Activated CD4-positive, alpha-beta T cell treated with anti-CD3 and anti-CD28 coated beads, Interleukin-2, amount 50 U/mL, for 1 hour (primary cell): ENCODE results near the gene IFI27L1.

ENCODE experiments used
- DNase-seq: peaks from one replicate; pipeline ENCODE4 v3.0.0-alpha.2; 2020

IFI27L1 gene

DNA sequence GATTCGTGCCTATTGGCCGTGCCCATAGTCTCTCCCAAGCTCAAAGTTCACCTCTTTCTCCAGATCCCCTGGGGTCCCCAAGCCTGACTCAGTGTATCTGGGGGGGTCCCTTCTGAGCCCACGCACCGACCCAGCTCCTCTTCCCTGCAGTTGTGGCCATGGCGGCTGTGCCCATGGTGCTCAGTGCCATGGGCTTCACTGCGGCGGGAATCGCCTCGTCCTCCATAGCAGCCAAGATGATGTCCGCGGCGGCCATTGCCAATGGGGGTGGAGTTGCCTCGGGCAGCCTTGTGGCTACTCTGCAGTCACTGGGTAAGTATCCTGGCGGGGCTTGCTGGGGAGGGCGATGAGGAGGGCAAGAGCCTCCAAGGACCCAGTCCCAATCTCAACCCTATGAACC lies 34.5 kb downstream of the IFI27L1 start:
- no peak for DNase-seq

DNA sequence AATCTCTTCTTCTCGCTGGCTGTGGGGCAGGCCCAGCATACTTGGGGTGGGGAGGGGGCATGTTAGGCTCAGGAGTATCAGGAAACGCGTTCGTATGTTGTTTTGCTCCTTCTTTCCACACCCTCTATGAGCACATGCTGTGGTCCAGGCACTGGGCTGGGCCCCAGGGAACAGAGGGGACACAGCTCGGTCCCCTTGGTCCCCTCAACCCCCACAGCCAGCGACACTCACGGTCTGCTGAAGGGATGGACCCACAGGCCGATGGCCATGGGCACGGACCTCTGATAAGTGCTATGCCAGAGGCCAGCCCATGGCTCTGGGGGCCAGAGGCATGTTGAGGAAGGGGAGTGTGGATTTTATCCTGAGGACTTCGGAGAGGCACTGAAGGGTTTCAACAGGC lies 35.6 kb downstream of the IFI27L1 start:
- DNase-seq: no peak

DNA sequence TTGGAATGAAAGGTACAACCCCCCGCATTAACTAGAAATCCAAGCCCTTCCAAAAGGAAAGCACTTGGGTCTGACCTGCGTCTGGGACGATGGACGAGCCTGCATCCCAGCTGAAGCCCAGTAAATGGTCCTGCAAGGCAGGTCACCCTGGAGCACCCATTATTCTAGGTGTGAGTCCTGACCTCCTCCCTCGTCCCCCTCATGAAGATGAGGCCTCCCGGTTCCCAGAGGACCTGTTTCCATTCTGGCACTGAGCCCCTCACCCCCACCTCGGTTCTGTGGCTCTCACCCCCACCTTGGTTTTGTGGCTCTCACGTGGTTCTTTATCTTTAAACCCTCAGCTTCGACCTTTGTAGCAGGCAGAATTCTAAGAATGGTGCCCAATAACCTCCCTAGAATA lies 36.7 kb downstream of the IFI27L1 start:
- no peak for DNase-seq

DNA sequence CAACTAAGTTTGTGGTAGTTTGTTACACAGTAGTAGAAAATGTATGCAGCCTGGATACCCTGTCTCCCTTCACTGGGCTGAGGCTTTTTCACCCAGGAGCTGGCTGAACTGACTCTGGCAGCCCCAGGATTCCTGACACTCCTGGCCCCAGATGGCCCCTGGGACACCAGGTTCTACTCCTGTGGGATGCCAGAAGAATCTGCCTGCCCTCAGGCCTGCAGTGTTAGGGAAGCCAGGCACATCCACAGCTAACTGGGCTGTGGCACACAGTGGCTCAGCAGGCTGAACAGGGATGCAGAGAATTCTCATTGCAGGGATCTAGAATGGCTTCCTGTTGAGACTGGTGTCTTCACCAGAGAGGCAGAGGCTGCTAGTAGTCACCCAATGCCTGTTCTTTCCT lies 38.0 kb downstream of the IFI27L1 start:
- DNase-seq: no peak

DNA sequence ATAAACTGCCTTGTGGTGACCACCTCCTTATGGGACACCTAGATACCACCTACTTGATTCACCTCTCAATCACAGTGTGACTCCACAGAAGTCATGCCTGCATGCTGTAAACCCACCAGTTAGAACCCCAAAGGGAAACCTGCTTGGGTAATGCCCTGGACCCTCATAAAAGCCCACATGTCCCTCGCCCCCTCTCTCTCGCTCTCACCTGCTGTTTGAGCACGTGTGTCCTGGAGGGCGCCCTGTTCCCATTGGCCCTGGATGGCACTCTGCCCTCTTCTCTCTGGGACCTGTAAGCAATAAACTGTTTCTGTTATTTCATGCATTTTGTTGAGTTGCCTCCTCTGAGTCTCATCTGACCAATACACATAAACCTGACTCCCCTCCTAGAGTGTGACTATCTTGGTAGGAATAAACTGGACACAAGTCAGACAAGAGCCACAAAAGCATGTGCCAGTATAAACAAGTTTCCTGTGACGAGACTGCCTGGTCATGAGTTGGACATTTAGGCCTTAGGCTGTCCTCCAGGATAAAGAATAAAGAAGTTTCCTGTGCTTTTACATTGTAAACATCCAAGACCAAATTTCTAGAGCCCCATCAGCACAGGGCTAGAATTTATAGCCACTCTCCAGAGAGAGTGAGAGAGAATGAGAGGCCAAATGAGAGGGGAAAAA lies 39.7 kb downstream of the IFI27L1 start:
- no peak for DNase-seq

DNA sequence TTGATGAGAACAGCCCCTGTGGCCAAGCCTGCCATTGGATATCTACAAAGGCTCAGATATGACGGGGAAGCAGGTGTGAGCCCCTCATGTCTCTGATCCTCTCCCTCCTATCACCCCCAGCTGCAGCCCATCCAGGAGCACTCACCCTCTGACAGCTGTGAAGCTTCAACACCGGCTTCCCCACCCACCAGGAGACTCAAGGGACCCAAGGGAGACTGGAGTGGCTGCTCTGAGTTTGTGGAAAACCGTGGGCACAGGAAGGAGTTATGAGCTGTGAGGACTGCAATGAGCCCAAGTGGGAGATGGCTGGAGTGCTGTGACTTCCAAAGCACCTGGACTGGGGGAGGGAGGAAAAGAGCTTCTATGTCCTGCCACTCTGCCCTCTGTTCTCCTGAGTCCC lies 40.4 kb downstream of the IFI27L1 start:
- DNase-seq: no peak

DNA sequence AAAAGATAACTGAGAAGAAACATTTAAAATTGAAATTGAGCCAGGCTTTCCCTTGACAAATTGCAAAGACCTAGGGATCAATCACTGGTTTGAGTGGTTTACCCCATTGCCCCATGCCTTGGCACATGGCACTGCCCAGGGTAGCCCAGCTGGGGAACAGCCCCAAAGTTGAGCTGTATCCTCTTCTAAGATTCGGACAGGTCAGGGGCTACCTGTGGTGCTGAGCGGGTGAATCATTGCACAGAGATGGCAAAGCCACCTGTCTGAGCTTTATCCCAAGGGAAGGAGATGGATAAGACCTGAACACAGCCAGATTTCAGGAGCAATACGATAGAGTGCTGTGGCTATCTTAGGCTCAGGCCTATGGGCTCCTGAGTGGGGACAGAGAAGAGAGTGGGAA lies 41.3 kb downstream of the IFI27L1 start:
- DNase-seq: no peak

DNA sequence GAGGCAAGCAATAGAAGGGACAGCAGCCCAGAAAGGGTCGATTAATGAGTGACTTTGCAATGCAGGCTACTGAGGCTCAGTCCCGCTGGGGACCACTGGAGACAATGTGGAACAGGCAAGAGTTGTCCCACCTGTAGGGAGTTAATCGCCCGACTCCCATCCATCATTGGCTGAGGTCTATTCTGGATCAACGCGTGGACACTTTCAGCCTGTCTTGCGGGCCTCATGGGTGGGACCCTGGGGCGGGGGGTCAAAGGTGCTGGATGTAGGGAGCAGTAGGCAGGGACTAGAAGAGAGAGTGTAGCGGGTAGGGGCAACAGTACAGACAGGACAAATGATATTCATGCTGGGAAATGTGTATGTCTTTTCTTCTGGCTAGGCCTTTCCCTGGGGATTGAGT lies 42.2 kb downstream of the IFI27L1 start:
- no peak for DNase-seq

DNA sequence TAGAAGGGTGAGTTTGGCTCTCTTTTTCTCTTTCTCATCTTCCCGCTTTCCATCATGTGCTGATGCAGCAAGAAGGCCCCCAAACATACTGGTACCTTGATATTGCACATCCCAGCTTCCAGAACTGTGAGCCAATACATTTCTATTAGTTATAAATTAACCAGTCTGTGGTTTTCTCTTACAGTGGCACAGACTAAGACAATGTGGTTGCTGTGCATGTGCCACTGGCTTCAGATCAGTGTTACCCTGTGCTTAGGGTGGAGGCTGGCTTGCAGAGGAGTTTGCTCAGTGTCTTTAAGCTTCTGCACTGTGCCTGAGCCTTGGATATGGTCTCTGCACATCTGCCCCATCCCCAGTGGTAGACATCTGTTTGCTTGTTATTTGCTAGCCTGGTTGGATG lies 42.8 kb downstream of the IFI27L1 start:
- DNase-seq: no peak

DNA sequence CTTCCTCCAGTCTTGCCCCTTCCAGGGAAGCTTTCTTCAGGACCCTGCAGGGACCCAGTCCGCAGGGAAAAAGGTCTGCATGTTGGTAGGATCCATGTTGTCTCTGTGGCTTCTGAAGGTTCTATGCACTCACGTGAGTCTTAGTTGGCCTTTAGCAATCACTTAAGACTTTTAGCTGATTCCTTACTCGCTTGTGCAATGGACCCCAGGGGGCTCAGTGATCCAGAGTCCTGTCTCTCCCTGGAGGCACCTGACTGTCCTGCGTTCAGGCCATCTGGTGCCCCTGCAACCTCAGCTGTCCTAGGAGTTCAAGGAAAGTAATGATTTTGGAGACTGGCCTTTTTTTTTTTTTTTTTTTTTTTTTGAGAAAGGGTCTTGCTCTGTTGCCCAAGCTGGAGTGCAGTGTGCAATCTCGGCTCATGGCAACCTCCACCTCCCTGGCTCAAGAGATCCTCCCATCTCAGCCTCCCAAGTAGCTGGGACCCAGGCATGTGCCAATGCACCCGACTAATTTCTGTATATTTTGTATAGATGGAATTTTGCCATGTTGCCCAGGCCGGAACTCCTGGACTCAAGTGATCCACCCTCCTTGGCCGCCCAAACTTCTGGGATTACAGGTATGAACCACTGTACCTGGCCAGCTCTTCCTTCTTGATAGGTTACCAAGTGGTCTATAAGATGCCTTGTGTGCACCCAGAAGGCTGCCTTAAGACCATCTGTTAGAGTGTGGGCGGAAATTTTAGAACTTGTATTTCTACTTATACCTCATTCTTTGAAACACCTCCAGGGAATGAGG lies 43.7 kb downstream of the IFI27L1 start:
- no peak for DNase-seq

DNA sequence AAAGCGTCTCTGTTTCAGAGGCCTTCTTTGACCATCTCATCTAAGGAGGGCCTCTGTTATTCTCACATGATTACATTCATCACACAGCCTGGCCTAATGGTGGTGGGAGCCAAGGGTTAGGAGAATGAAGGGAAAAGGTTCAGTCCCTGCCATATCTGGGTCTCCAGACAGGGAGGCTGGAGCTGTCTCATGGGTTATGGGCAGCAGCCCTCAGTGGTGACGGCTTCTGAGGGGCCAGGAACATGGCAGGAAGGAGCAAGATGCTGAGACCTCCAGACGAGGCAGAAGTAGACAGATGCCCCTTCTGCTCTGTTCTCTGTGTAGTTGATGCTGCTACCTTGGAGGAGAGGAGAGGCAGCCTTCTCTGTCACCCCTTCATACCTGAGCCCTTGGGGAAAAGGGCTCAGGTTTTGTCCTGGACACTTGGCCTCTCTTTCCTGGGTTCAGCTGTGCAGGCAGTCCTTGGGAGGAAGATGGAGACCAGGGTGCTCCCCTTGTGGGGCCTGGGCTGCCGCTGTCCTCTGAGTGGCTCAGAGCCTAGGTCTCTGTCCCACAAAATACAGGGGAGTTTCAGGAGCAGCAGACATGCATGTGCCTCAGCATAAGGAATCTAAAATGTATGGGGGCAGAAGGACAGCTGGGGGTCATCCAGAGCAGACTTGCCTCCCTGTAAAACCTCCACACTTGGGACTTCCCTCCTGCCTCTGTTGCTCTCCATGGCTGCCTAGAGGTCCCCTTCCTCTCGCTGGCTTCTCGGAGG lies 44.7 kb downstream of the IFI27L1 start:
- DNase-seq: no peak

DNA sequence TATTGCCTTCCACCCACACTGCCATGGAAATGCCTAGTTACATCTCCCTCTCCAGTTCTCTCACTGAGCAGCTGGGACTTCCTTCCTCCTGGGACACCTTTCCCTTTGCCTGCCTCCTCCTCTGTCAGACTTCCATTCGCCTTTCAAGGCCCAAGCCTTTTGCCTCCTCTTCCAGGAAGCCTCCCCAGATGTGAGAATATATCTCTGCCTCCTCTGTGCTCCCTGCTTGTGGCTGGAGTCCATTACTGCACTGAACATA lies 45.2 kb downstream of the IFI27L1 start:
- DNase-seq: no peak

DNA sequence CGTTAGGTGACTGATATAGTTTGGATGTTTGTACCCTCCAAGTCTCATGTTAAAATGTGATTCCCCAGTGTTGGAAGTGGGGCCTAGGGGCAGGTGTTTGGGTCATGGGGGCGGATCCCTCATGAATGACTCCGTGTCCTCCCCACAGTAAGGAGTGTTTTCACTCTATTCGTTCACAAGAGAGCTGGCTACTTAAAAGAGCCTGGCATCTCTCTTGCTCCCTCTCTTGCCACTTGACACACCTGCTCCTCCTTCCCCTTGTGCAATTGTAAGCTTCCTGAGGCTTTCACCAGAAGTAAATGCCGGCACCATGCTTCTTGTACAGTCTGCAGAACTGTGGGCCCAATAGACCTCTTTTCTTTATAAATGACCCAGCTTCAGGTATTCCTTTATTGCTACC lies 45.7 kb downstream of the IFI27L1 start:
- DNase-seq: no peak

DNA sequence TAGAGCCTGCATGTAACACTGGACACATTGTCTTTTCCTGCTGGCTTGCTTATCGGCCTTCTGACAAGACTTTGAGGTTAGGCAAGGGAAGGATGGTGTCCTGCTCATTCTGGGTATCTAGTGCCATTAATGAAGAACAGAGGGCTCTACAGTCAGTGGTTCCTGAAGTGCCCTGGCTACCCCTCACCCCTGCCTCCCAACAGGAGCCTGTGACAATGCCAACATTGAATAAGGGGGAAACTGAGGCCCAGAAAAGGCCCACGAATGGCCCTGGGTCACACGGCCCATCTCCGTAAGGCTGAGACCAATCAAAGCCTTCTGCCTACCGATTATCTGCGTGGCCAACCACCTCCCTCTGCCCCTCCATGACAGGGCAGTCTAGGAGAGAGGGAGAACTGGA lies 46.2 kb downstream of the IFI27L1 start:
- DNase-seq: no peak

DNA sequence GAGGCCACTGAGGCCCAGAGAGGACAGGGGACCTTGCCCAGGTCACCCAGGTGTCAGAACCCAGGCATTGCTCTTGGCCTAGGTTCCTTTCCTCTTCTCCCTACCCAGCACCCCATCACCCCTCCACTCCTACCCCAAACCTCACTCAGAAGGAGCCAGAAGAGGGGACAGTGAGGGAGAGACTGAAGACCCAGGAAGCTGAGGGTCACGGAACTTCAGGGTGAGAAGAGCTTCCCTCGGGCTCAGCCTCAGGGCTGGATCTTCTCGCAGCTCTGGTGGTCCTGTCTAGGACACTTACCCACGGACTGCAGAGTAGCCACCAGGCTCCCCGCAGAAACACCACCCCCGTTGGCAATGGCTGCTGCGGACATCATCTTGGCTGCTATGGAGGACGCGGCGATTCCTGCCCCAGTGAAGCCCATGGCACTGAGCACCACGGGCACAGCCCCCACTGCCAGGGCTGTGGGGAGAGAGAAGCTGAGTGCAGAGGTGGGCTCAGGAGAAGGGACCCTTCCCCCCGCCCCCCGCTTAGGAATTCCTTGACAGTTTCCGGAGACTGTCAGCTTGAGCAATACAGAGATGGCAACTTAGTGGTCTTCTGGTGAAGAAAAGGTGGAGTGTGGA lies 47.2 kb downstream of the IFI27L1 start:
- DNase-seq: no peak

DNA sequence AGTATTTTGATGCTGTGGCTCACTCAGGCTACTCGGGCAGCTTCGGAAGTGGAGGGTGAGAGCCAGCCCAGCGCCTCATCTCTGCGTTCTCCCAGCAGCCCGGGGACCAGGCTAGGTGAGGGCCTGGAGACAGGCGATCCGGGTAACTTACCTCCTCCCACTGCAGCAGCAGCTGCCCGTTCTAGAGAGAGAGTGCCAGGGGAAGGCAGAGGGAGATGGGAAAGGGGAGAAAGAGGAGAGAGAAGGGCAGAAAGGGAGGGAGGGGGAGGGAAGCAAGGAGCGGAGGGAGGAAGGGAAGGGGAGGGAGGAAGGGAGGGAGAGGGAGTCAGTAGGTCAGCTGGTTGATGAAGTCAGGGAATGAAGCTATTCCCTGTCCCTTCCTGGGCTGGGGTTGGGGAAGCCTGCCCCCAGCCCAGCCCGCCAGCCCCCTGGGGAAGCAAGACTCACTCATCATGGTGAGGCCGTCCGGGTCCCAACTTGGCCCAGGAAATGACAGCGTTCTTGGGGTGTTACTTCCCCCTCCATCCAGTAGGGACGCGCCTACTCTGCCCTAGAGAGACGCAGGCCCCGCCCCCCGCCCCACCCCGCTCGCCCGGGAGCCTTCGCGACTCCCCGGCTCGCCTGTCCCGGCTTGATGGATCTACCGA lies 48.1 kb downstream of the IFI27L1 start, which contains the start of gene IFI27L2:
Gene IFI27L2 (minus strand): TSS at position 494 of the 647 bp plus-strand sequence. CDS start 40 bp downstream, at position 454.
- DNase-seq: peak; percentile 55

DNA sequence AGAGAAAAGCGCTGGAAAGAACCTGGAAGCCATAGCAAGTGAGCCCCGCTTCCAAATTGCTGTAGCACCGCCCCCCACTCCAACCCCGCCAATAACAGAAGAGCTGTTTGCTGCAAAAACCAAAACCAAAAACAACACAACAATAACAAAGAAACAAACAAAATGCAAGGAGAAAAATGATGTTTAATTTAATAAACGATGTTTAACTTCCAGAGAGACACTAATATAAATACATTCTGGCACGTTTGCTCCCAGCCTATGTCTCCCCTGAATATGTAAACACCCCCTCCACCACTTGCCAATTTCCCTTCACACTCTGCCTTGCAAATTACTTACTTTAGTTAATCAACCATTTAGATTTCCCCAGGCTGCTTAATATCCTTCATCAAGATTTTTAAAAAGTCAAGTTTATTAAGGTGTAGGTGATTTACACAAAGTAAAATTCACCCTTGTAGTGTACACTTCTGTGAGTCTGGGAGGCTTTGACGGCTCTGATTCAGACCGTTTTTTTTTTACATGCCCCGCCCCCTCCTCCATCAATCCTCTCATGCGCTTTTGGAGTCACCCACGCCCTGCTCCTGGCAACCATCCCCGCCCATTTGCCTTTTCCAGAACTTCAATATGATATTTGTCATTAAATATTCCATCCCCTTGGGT lies 48.8 kb downstream of the IFI27L1 start:
- DNase-seq: peak; percentile 10

DNA sequence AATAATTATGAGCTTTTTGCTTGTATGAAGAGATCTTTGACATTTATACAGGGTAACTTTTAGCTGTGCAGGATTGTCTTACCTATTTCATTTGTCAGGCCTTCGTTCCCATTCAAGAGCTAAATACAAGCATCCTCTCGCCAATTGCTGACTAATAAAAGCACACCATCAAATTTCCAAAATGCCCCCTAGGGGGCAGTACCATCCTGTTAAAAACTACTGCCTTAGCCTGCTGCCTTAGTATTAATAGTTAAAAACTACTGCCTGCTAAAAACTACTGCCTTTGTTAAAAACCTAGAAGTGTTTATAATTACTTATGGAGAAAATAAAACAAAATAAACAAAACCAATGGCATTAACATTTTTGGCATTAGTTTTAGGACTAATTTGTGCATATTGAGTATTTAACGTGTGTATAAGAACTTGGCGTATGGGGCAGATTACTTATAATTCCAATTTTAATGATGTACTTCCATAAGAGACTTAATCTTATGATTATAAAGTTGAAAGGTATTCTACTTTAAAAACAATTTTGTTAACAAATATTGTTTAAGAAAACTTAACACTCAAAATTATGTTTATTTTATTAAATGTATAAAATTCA lies 51.3 kb downstream of the IFI27L1 start:
- DNase-seq: peak; percentile 56

DNA sequence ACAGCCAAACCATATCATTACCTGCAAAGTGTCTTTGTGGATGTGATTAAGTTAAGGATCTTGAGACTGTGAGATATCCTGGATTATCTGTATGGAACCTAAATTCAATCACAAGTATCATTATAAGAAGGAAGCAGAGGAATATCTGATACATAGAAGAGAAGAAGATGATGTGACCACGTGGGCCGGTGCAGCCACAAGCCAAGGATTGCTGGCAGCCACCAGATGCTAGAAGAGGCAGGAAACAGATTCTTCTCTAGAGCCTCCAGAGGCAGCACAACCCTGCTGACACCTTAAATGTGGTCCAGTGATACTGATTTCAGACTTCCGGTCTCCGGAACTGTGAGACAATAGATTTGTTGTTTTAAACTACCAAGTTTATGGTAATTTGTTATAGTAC lies 54.4 kb downstream of the IFI27L1 start:
- no peak for DNase-seq

DNA sequence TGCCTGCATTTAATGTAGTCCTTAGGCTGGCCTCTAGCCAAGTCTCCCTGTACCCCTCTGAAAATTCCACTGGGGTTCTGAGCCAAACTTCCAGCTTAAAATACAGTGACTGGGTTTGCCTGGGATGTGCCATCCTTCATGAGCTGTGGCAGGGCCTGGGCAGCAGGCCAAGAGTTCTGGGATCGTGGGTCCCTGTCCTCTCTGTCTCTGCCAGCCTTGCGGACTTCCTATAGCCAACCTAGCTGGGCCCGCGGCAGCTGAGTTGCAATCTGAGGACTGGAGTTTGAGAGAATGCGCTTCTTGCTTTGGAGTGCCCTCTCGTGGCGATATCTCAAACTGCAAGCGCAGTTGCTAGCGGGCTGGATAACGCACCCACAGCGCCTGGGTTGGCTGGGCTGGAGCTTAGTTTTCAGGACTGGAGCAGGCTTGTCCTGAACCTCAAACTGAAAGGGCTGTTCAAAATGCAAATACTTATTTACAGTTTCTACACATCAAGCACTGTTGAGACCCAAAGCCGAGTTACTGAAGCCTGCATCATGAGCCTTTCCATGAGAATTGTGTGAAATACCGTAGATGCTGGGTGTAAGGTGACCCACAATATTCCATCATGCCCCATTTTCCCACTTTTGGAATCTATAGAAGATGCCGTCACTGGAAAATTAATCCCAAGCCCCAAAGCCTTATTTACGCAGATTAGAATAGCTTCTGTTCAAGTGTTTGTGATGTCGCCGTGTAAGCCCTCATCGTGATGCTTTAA lies 55.6 kb downstream of the IFI27L1 start:
- DNase-seq: peak; percentile 86

DNA sequence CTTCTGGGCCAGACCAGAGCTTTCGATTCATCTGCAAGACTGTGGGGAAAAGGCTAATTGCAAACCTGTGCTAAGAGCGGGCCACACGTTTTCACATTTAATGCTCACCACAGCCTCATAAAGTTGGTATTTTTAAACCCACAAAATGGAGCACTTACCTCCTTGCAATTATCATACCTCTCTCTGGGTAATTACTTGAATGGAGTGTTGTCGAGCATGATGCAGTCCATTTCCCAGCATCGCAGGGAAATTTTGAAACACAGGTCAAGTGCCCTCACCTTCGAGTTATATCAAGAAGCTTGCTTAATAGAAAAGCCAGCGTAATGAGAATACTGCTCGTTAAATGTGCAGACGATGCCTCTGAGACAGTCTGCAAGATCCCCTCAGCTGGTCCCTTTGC lies 57.1 kb downstream of the IFI27L1 start:
- no peak for DNase-seq
